GM12878 (cell line): Measurements from ENCODE around the gene LNX2. TPM values are rescaled to one million over a fixed set of nuclear protein-coding genes. Genes with fewer than 3 reads are reported as not detected.
A peak's percentile ranks its signal among the peaks of the same experiment; 100 is the strongest.

Experiments
- ATAC-seq: fragments of 200-7000 bp; cut with Tn5 transposase; 3 replicates; pipeline ENCODE4 v1.9.1; 2020; ENCODE audit warnings: mild to moderate bottlenecking, moderate library complexity
- BruUV-seq: library from RNA; stranded (reverse); fragments of 400-500 nt; replicated peaks from 2 replicates; lab custom pipeline; 2021; lab: Mats Ljungman, UMichigan
- CTCF ChIA-PET: fragments of 300-600 bp; sonication (Branson Sonifier 250); formaldehyde crosslinking; extraction: SDS; loops from one replicate; lab custom pipeline; 2021; ENCODE audit warnings: inconsistent platforms; lab: Yijun Ruan, JAX
- POLR2A ChIA-PET: fragments of 350-600 bp; formaldehyde crosslinking; extraction: SDS; loops from one replicate; lab custom pipeline; 2021; ENCODE audit warnings: inconsistent platforms; lab: Charles Lee
- RAD21 ChIA-PET: fragments of 300-600 bp; sonication (Branson Sonifier 250); formaldehyde crosslinking; loops from one replicate; lab custom pipeline; 2023; ENCODE audit warnings: antibody characterized with exemption; ENCODE audit not compliant: unreplicated experiment; lab: Charles Lee
- SMC1A ChIA-PET: fragments of 300-600 bp; sonication (Branson Sonifier 250); formaldehyde crosslinking; loops from one replicate; lab custom pipeline; 2023; ENCODE audit not compliant: unreplicated experiment, uncharacterized antibody; lab: Charles Lee
- DNase-seq: peaks from one replicate; pipeline ENCODE4 v3.0.0-alpha.2; 2011; ENCODE audit warnings: low read depth, low spot score
- FAIRE-seq: peaks from 3 replicates; lab custom pipeline; 2011; peaks lifted over from hg19 to GRCh38; lab: Jason Lieb, UNC
- H2AFZ ChIP-seq: 2 replicates; pipeline ENCODE4 v1.6.0; 2011; ENCODE audit warnings: low read depth, low read length, control low read depth; ENCODE audit not compliant: control insufficient read depth
- H3K27ac ChIP-seq: 2 replicates; pipeline ENCODE4 v1.5.1; 2011; ENCODE audit warnings: control low read depth; ENCODE audit not compliant: control insufficient read depth, insufficient read depth
- H3K27me3 ChIP-seq, 2 experiments: replicated peaks in 1 of 2; 2 replicates each; pipeline versions ENCODE4 v1.6.0 to v1.6.1; 2011; ENCODE audit warnings: low read length in 1 of 2; ENCODE audit not compliant: control insufficient read depth in 2 of 2, insufficient read depth in 2 of 2
- H3K36me3 ChIP-seq, 2 experiments: 2 replicates each; pipeline ENCODE4 v1.5.1; 2011; ENCODE audit warnings: low read length in 1 of 2; ENCODE audit not compliant: control insufficient read depth in 2 of 2, insufficient read depth in 2 of 2
- H3K4me1 ChIP-seq: 2 replicates; pipeline ENCODE4 v1.6.1; 2011; ENCODE audit warnings: mild to moderate bottlenecking, low read length, moderate library complexity, mixed read lengths; ENCODE audit not compliant: control insufficient read depth, insufficient read depth
- H3K4me2 ChIP-seq: 2 replicates; pipeline ENCODE4 v1.6.0; 2011; ENCODE audit warnings: control low read depth; ENCODE audit not compliant: control insufficient read depth, insufficient read depth
- H3K4me3 ChIP-seq: fragments of 200-600 bp; sonication (generic); 2 replicates; pipeline ENCODE4 v1.5.1; 2016
- H3K79me2 ChIP-seq: 2 replicates; pipeline ENCODE4 v1.6.0; 2011; ENCODE audit warnings: low read length; ENCODE audit not compliant: control insufficient read depth, insufficient read depth
- H3K9ac ChIP-seq: 2 replicates; pipeline ENCODE4 v1.8.0; 2011; ENCODE audit warnings: low read length, control low read depth, mixed read lengths; ENCODE audit not compliant: control insufficient read depth, insufficient read depth
- H3K9me3 ChIP-seq: replicated peaks from 3 replicates; pipeline ENCODE4 v1.5.1; 2011; ENCODE audit warnings: mild to moderate bottlenecking, low read length; ENCODE audit not compliant: control insufficient read depth, insufficient read depth
- H4K20me1 ChIP-seq: 2 replicates; pipeline ENCODE4 v1.6.0; 2011; ENCODE audit not compliant: control insufficient read depth, insufficient read depth
- RAD51 ChIP-seq: fragments of 450-650 bp; IDR thresholded peaks from 2 replicates; pipeline ENCODE4 v1.6.1; 2016; ENCODE audit warnings: moderate library complexity, mild to moderate bottlenecking, inconsistent platforms
- SRF ChIP-seq, 2 experiments: IDR thresholded peaks; 2 replicates each; pipeline ENCODE4 v1.6.1; 2011; ENCODE audit warnings: low read depth in 2 of 2, low read length in 2 of 2, mild to moderate bottlenecking in 1 of 2, moderate library complexity in 1 of 2
- TBL1XR1 ChIP-seq: IDR thresholded peaks from 2 replicates; pipeline ENCODE4 v1.6.1; 2012; ENCODE audit warnings: low read depth, low read length, improper control_type of control experiment
- WGBS: methylation state at CpG from one replicate; pipeline ENCODE4 v1.1.6; 2016; ENCODE audit warnings: low lambda C conversion rate; ENCODE audit not compliant: insufficient replicate concordance, insufficient coverage; ENCODE audit errors: missing lambda C conversion rate; 5-methylcytosine and 5-hydroxymethylcytosine counted together
- in situ Hi-C: fragments of 300-500 bp; cut with MboI; formaldehyde crosslinking; loops from 9 replicates; pipeline ENCODE4 v1.14.3; 2018; ENCODE audit warnings: mixed read lengths
- intact Hi-C: fragments of 100-400 bp; cut with micrococcal nuclease; formaldehyde crosslinking; loops from one replicate; pipeline ENCODE4 v1.14.2; 2022; ENCODE audit not compliant: unreplicated experiment
- polyA plus RNA-seq, 11 experiments: library from polyadenylated mRNA; depleted of rRNA in 4 of 11; unstranded in 6 of 11; stranded (reverse) in 5 of 11; fragments of >200 nt; fragmentation: Nextera tagmentation in 4 of 11; fragmentation: Illumina TruSeq in 1 of 11; extraction: Ambion mirVana in 4 of 11; extraction: Trizol in 1 of 11; gene quantifications; 1 replicate in 1 of 11; 2 replicates in 10 of 11; pipeline versions ENCODE4 v1.2.1 to v1.2.3, GENCODE V29; 2011 to 2016; ENCODE audit warnings: inconsistent platforms in 2 of 11, missing spikeins in 2 of 11, low read depth in 1 of 11
- total RNA-seq, 4 experiments: library from RNA; depleted of rRNA in 3 of 4; stranded (reverse); fragments of >200 nt in 3 of 4; fragmentation: Illumina TruSeq in 1 of 4; extraction: Trizol in 1 of 4; gene quantifications; 2 replicates each; pipeline versions ENCODE4 v1.2.1 to v1.2.3, GENCODE V29; 2013 to 2021
- TF ChIP-seq, protein P1 (sequence below): fragments of 450-650 bp; IDR thresholded peaks from 2 replicates; pipeline ENCODE4 v1.6.1; 2016; ENCODE audit warnings: mild to moderate bottlenecking
- TF ChIP-seq, protein P2 (sequence below): IDR thresholded peaks from 2 replicates; pipeline ENCODE4 v1.6.1; 2012; ENCODE audit warnings: low read length, inconsistent platforms

Gene LNX2
- total and polyA plus RNA-seq, 10 of the 15 experiments (the other 5 are each of a cell fraction or from before 2014, with no cell fraction given), result 1.3 to 7.7 (median 4.4) TPM

DNA sequence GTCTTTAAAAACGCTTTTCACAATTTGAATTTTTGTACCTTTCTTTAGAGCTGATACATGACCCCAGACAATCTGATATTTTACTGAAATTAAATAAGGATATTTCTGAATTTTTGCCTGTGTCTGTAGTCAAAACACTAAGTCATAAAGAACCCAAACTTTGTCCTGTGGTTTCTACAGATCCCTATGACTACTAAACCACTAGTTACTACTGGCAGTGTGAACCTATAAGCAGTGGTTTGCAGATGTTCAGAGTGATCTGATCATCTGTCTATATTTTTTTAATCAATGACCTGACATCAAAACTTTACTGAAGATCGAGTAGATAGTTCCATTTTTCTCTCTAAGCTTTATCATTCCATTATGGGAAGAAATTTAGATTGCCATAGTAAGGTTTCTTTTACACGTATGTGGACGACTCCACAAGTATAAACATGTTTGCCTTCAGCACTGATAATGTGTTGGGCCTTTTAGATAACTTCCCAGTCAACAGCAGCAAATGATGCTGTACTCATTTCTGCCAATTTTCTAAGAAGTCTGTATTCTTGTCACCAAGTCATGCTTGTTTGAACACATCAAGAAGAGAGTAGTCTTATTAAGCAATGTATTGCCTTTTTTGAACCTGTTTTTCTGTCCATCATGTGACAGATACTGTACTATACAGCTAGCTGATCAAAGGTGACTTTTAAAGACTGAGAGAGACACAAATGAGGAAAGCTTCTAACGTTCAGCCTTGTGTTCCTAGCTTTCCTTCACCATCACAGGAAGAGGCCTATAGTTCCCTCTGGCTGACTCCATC, 23.2 kb upstream of the LNX2 start:
- TF ChIP-seq SRF (IDR thresholded peaks at IDR 0.05; ENCODE audit: low read depth in 2 of 2, low read length in 2 of 2) (0 out of 4 replicates have a peak, but pooled peaks of 1 of the 2 experiments have one; percentile 19), RAD51 (peak; percentile 61), TBL1XR1 (no peak)
- TF ChIP-seq, protein P1, sequence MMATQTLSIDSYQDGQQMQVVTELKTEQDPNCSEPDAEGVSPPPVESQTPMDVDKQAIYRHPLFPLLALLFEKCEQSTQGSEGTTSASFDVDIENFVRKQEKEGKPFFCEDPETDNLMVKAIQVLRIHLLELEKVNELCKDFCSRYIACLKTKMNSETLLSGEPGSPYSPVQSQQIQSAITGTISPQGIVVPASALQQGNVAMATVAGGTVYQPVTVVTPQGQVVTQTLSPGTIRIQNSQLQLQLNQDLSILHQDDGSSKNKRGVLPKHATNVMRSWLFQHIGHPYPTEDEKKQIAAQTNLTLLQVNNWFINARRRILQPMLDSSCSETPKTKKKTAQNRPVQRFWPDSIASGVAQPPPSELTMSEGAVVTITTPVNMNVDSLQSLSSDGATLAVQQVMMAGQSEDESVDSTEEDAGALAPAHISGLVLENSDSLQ, result 0 out of 2 replicates have a peak, but pooled peaks have one; percentile 14
- TF ChIP-seq, protein P2, sequence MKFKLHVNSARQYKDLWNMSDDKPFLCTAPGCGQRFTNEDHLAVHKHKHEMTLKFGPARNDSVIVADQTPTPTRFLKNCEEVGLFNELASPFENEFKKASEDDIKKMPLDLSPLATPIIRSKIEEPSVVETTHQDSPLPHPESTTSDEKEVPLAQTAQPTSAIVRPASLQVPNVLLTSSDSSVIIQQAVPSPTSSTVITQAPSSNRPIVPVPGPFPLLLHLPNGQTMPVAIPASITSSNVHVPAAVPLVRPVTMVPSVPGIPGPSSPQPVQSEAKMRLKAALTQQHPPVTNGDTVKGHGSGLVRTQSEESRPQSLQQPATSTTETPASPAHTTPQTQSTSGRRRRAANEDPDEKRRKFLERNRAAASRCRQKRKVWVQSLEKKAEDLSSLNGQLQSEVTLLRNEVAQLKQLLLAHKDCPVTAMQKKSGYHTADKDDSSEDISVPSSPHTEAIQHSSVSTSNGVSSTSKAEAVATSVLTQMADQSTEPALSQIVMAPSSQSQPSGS, result no peak
- SMC1A ChIA-PET, result interaction anchor here (0.6 to 2.3 kb wide), 13 partner anchors 8 to 235 kb away, joined by 3 to 7 read pairs (median 4); no protein-coding TSS in a partner anchor
- H3K79me2 ChIP-seq, result peaks cover 17% of the 10 kb centered on the region
- RAD21 ChIA-PET, result interaction anchor here (0.9 to 1.1 kb wide), 2 partner anchors 21 to 24 kb away, joined by 3 read pairs; partner anchors contain the start of gene POLR1D
- CTCF ChIA-PET, result interaction anchor here (1.2 to 1.4 kb wide), 3 partner anchors 8 to 18 kb away, joined by 4 read pairs; no protein-coding TSS in a partner anchor
- in situ Hi-C loops (no loop called here), intact Hi-C loops (no loop called here)
- no peak for FAIRE-seq
- no peak overlapping the region for H3K4me2 ChIP-seq
- H3K27me3 ChIP-seq, result no peaks in the 10 kb centered on the region
- POLR2A ChIA-PET, result interaction anchor here (1.5 kb wide), 1 partner anchor 23 kb away, joined by 4 read pairs; no protein-coding TSS in a partner anchor
- H4K20me1 ChIP-seq, result no peaks in the 10 kb centered on the region
- no peak for DNase-seq
- BruUV-seq, result no TSS peak
- no peaks in the 10 kb centered on the region for H3K4me1 ChIP-seq
- WGBS, result 84% methylated on average over 5 of the region's 5 CpGs
- H3K27ac ChIP-seq, result no peak overlapping the region
- peaks cover 4% of the 10 kb centered on the region; the same call in 2 of the 3 replicates for H3K9me3 ChIP-seq
- ATAC-seq, result peak; percentile 71
- H3K36me3 ChIP-seq, result no peaks in the 10 kb centered on the region; a peak in 2 of 4 replicates
- no peak overlapping the region for H3K9ac ChIP-seq
- H3K4me3 ChIP-seq, result no peak overlapping the region
- no peak overlapping the region for H2AFZ ChIP-seq
